ENCODE results near the gene CTNNA1. TPM values are rescaled to one million over a fixed set of nuclear protein-coding genes. Genes with fewer than 3 reads are reported as not detected.

CTNNA1 gene
- total and polyA plus RNA-seq, 2 of the 8 experiments (the other 6 are each of a cell fraction or from before 2014, with no cell fraction given), result 115 to 349 TPM

DNA sequence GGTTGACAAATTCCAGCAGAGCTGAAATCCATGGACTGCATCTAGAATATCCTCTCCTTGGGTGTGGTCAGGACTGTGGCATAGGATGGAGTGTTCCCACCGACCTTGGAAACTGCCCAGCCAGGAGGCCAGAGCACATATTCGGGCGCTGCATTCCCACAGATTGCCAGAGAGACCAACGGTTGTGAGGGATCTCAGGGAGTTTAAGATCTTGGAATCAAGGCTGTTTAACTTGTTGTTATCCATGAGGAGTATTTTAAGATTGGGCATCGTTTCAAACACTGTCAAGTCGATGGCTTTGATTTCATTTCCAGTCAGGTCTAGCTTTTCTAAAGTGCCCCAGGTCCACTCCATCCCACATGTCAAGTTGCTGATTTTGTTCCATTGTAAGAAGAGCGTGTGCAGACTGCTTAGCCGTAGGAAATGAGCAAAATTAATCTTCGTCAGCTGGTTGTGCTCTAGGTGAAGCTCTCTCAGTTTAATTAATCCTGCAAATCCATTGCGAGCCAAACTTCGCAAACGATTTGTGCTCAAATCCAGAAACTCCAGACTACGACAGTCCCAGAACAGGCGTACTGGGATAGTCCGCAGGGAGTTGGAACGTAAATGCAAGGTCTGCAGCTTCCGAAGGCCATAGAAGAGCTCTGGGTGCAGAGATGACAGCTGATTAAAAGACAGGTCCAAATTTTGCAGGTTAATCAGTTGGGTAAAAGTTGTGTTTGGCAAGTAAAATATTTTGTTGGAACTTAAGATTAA, 120.4 kb downstream of the CTNNA1 start:
- no peak for FAIRE-seq
- peaks cover 3 to 25% (median 22%) of the 10 kb centered on the region in 4 experiments; a peak in 5 of 7 replicates for H3K4me1 ChIP-seq (replicated peaks in 1 of 4; ENCODE audit: control insufficient read depth in 3 of 4, insufficient read depth in 4 of 4, low read length in 3 of 4)

More for the DNA sequence above, 120.4 kb downstream of the CTNNA1 start:
- H3K9ac ChIP-seq (replicated peaks in 1 of 4; ENCODE audit: extremely low read depth in 1 of 4, low read depth in 3 of 4, low read length in 3 of 4), result no peak overlapping the region
- H2AK5ac ChIP-seq (ENCODE audit: low read depth, low read length), result no peak overlapping the region
- H3K79me2 ChIP-seq (ENCODE audit: control insufficient read depth in 1 of 2, insufficient read depth in 2 of 2, low read length in 2 of 2), result peaks cover 0 to 75% of the 10 kb centered on the region in 2 experiments
- H3K79me1 ChIP-seq (ENCODE audit: low read depth, low read length), result no peaks in the 10 kb centered on the region; the same call in 1 of the 2 replicates
- no peak overlapping the region for H3K14ac ChIP-seq (ENCODE audit: insufficient read length)
- no peak for DNase-seq (ENCODE audit: low read depth in 1 of 2, low spot score in 2 of 2)
- H4K20me1 ChIP-seq (replicated peaks in 1 of 2; ENCODE audit: control insufficient read depth in 1 of 2, insufficient read depth in 2 of 2, low read length in 2 of 2), result no peaks in the 10 kb centered on the region
- H4K5ac ChIP-seq (ENCODE audit: insufficient read length, low read depth, low read length), result no peak overlapping the region
- no peak overlapping the region for H3K4me3 ChIP-seq (ENCODE audit: extremely low read depth in 1 of 4, insufficient read depth in 2 of 4, low read depth in 3 of 4, low read length in 4 of 4)
- no peak overlapping the region for H2BK12ac ChIP-seq (ENCODE audit: low read depth, low read length)
- WGBS, 2 experiments (ENCODE audit: extremely low coverage in 1 of 2, insufficient coverage in 1 of 2, insufficient read length in 1 of 2, insufficient replicate concordance in 2 of 2, low coverage in 1 of 2, low lambda C conversion rate in 2 of 2, missing lambda C conversion rate in 1 of 2), result 89% methylated on average over 17 of the region's 17 CpGs; no CpG with 5 or more reads in 1 of the 2 experiments
- no peak overlapping the region for H2AFZ ChIP-seq (ENCODE audit: low read length)
- H3K4ac ChIP-seq (replicated peaks; ENCODE audit: insufficient read length, low read depth, low read length), result no peak overlapping the region
- no peaks in the 10 kb centered on the region for H3K23me2 ChIP-seq (ENCODE audit: low read depth, low read length)
- H2BK120ac ChIP-seq (replicated peaks; ENCODE audit: low read depth, low read length), result no peak overlapping the region
- H2BK15ac ChIP-seq (ENCODE audit: low read length), result no peak overlapping the region
- no peak overlapping the region for H3K27ac ChIP-seq (ENCODE audit: low read depth, low read length)
- H3K56ac ChIP-seq (replicated peaks; ENCODE audit: insufficient read length, low read depth, low read length), result no peak overlapping the region
- TF ChIP-seq HDAC6 (IDR thresholded peaks at IDR 0.05; ENCODE audit: low read depth, low read length) (no peak), CTBP2 (IDR thresholded peaks at IDR 0.05; ENCODE audit: borderline replicate concordance, insufficient read depth, insufficient read length, low read length) (no peak), EZH2 (IDR thresholded peaks at IDR 0.05; ENCODE audit: low read depth, low read length, severe bottlenecking) (no peak), TBP (IDR thresholded peaks at IDR 0.05; ENCODE audit: low read depth, low read length) (no peak)
- TF ChIP-seq, protein P1, sequence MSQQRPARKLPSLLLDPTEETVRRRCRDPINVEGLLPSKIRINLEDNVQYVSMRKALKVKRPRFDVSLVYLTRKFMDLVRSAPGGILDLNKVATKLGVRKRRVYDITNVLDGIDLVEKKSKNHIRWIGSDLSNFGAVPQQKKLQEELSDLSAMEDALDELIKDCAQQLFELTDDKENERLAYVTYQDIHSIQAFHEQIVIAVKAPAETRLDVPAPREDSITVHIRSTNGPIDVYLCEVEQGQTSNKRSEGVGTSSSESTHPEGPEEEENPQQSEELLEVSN (IDR thresholded peaks at IDR 0.05), result no peak
- ChIA-PET CTCF (ENCODE audit: partially characterized antibody) (interaction anchor here (0.6 to 3.2 kb wide), 10 partner anchors 9 to 389 kb away, joined by 3 to 11 read pairs (median 4); no protein-coding TSS in a partner anchor), POLR2A (ENCODE audit: partially characterized antibody) (interaction anchor here (0.9 to 1.5 kb wide), 2 partner anchors 9 to 10 kb away, joined by 4 to 5 read pairs; no protein-coding TSS in a partner anchor)
- no peaks in the 10 kb centered on the region for H3K36me3 ChIP-seq (ENCODE audit: control insufficient read depth in 2 of 4, insufficient read depth in 4 of 4, low read length in 3 of 4)
- H3K18ac ChIP-seq (ENCODE audit: extremely low read depth, low read length), result no peak overlapping the region
- no peak overlapping the region for H4K91ac ChIP-seq (replicated peaks; ENCODE audit: insufficient read length, low read length)
- no peak overlapping the region for H2BK20ac ChIP-seq (ENCODE audit: low read length)
- H4K8ac ChIP-seq (ENCODE audit: extremely low read depth, insufficient read depth, low read length), result no peak overlapping the region
- no peaks in the 10 kb centered on the region for H3K27me3 ChIP-seq (replicated peaks in 1 of 4; ENCODE audit: control insufficient read depth in 3 of 4, extremely low read depth in 1 of 4, insufficient read depth in 3 of 4, low read length in 3 of 4)
- no peak overlapping the region for H2BK5ac ChIP-seq (ENCODE audit: low read depth, low read length)
- no peak overlapping the region for H3K23ac ChIP-seq (ENCODE audit: insufficient read length)
- H3K4me2 ChIP-seq (ENCODE audit: insufficient read depth in 1 of 2, low read depth in 2 of 2, low read length in 2 of 2), result no peak overlapping the region
- no peaks in the 10 kb centered on the region for H3K9me3 ChIP-seq (ENCODE audit: insufficient read depth in 2 of 2, low read depth in 1 of 2, low read length in 1 of 2)
